ENCODE results near the gene TOMM70. TPM values are rescaled to one million over a fixed set of nuclear protein-coding genes. Genes with fewer than 3 reads are reported as not detected.
A peak's percentile ranks its signal among the peaks of the same experiment; 100 is the strongest.

The TOMM70 gene
- total and polyA plus RNA-seq, 2 of the 13 experiments (the other 11 are each of a cell fraction or from before 2014, with no cell fraction given), result 27.0 to 77.2 TPM

- ATAC-seq (no peak), FAIRE-seq (no peak), DNase-seq (ENCODE audit: low spot score) (no peak)
- peaks cover 88% of the 10 kb centered on the region for H3K79me2 ChIP-seq (ENCODE audit: insufficient read depth, low read length)
- in situ Hi-C loops (cut with HindIII; ENCODE audit: extremely low pct_ligation_motif_present, low pct_unique_long_range_greater_than_20kb), result no loop called here
- 60% methylated on average over 2 of the region's 2 CpGs for WGBS (ENCODE audit: low lambda C conversion rate)
- H3K9ac ChIP-seq (ENCODE audit: insufficient read depth, low read depth, low read length), result no peak overlapping the region
- POLR2A ChIA-PET, result no interaction called here
- intact Hi-C loops (cut with micrococcal nuclease; ENCODE audit: unreplicated experiment), result no loop called here
- H2AFZ ChIP-seq (ENCODE audit: low read length), result no peak overlapping the region
- no peaks in the 10 kb centered on the region for H3K9me3 ChIP-seq (ENCODE audit: low read length)
- H4K20me1 ChIP-seq (ENCODE audit: insufficient read depth, low read length), result peaks cover 25% of the 10 kb centered on the region
- peaks cover 0 to 8% of the 10 kb centered on the region in 2 experiments; a peak in 1 of 5 replicates for H3K36me3 ChIP-seq (replicated peaks in 1 of 2; ENCODE audit: control insufficient read depth in 1 of 2, insufficient read depth in 2 of 2, low read length in 2 of 2)
- no peaks in the 10 kb centered on the region; a peak in 1 of 5 replicates for H3K27me3 ChIP-seq (ENCODE audit: control insufficient read depth in 1 of 2, insufficient read depth in 2 of 2, low read length in 2 of 2)
- peak overlapping the region; percentile 40 for H3K4me2 ChIP-seq (ENCODE audit: low read depth, low read length)
- peaks cover 65% of the 10 kb centered on the region for H3K4me1 ChIP-seq (ENCODE audit: insufficient read depth, low read length)
- TF ChIP-seq ZNF224 (CRISPR knock-in tag; IDR thresholded peaks at IDR 0.05) (no peak), CEBPB (IDR thresholded peaks at IDR 0.05; ENCODE audit: borderline replicate concordance, low read depth, low read length) (peak; percentile 91), MED1 (CRISPR knock-in tag; IDR thresholded peaks at IDR 0.05) (no peak), CEBPG (CRISPR knock-in tag; IDR thresholded peaks at IDR 0.05) (peak; percentile 88), HDAC2 (CRISPR knock-in tag; IDR thresholded peaks at IDR 0.05) (no peak)
- TF ChIP-seq, protein P1, sequence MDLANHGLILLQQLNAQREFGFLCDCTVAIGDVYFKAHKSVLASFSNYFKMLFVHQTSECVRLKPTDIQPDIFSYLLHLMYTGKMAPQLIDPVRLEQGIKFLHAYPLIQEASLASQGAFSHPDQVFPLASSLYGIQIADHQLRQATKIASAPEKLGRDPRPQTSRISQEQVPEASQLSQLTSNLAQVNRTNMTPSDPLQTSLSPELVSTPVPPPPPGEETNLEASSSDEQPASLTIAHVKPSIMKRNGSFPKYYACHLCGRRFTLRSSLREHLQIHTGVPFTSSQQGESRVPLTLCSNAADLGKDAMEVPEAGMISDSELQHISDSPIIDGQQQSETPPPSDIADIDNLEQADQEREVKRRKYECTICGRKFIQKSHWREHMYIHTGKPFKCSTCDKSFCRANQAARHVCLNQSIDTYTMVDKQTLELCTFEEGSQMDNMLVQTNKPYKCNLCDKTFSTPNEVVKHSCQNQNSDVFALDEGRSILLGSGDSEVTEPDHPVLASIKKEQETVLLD (CRISPR knock-in tag; IDR thresholded peaks at IDR 0.05; ENCODE audit: low read depth), result no peak
- TF ChIP-seq, protein P2, sequence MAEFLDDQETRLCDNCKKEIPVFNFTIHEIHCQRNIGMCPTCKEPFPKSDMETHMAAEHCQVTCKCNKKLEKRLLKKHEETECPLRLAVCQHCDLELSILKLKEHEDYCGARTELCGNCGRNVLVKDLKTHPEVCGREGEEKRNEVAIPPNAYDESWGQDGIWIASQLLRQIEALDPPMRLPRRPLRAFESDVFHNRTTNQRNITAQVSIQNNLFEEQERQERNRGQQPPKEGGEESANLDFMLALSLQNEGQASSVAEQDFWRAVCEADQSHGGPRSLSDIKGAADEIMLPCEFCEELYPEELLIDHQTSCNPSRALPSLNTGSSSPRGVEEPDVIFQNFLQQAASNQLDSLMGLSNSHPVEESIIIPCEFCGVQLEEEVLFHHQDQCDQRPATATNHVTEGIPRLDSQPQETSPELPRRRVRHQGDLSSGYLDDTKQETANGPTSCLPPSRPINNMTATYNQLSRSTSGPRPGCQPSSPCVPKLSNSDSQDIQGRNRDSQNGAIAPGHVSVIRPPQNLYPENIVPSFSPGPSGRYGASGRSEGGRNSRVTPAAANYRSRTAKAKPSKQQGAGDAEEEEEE (CRISPR knock-in tag; IDR thresholded peaks at IDR 0.05; ENCODE audit: borderline replicate concordance), result no peak
- no peak overlapping the region for H3K27ac ChIP-seq (ENCODE audit: extremely low read length, insufficient read depth, low read length)
- CTCF ChIA-PET (ENCODE audit: low intra/inter-chr PET ratio, low total read pairs), result no interaction called here
- H3K4me3 ChIP-seq (replicated peaks in 1 of 3; ENCODE audit: insufficient read depth in 1 of 3, low read depth in 2 of 3, low read length in 3 of 3), result no peak overlapping the region
- no TSS peak for BruUV-seq (replicated peaks)
These were observed 3.9 kb downstream of the TOMM70 start for GRCh38 chr3:100396967-100397366.
